Natural killer cell (primary cell): ENCODE results near the gene IVD. TPM values are rescaled to one million over a fixed set of nuclear protein-coding genes. Genes with fewer than 3 reads are reported as not detected.

Source experiments
- ATAC-seq, 3 donors: fragments of 150-1000 bp in 2 of 3; fragments of 200-7000 bp in 1 of 3; cut with Tn5 transposase; 1 replicate in 1 of 3; 2 replicates in 2 of 3; pipeline ENCODE4 v1.10.0; 2021; ENCODE audit warnings: mild to moderate bottlenecking in 2 of 3, moderate library complexity in 2 of 3
- DNase-seq, 2 donors: peaks; one replicate each; pipeline versions ENCODE4 v3.0.0 to v3.0.0-alpha.2; 2013 to 2021; ENCODE audit warnings: mixed read lengths in 1 of 2
- H3K27ac ChIP-seq: one replicate; pipeline ENCODE4 v1.5.1; 2013; ENCODE audit warnings: mild to moderate bottlenecking, low read length
- H3K27me3 ChIP-seq: one replicate; pipeline ENCODE4 v1.6.1; 2013; ENCODE audit warnings: low read length; ENCODE audit not compliant: control insufficient read depth, insufficient read depth
- H3K36me3 ChIP-seq: one replicate; pipeline ENCODE4 v1.6.1; 2013; ENCODE audit warnings: low read length; ENCODE audit not compliant: control insufficient read depth, insufficient read depth
- H3K4me1 ChIP-seq: one replicate; pipeline ENCODE4 v1.6.1; 2013; ENCODE audit warnings: low read length; ENCODE audit not compliant: control insufficient read depth, insufficient read depth
- H3K4me3 ChIP-seq: one replicate; pipeline ENCODE4 v1.5.1; 2013; ENCODE audit warnings: low read length
- H3K9me3 ChIP-seq: one replicate; pipeline ENCODE4 v1.6.1; 2013; ENCODE audit warnings: low read length; ENCODE audit not compliant: control insufficient read depth, insufficient read depth
- H3K27ac Mint-ChIP-seq, 2 donors: one replicate each; pipeline ENCODE4 v1.8.0; 2022; ENCODE audit warnings: mild to moderate bottlenecking in 2 of 2, mixed read lengths in 2 of 2, moderate library complexity in 1 of 2
- H3K27me3 Mint-ChIP-seq, 2 donors: one replicate each; pipeline ENCODE4 v1.8.0; 2022; ENCODE audit warnings: low read depth in 2 of 2, mixed read lengths in 2 of 2
- H3K36me3 Mint-ChIP-seq: one replicate; pipeline ENCODE4 v1.8.0; 2022; ENCODE audit warnings: mixed read lengths
- H3K4me1 Mint-ChIP-seq, 2 donors: one replicate each; pipeline ENCODE4 v1.8.0; 2022; ENCODE audit warnings: mixed read lengths in 2 of 2
- H3K4me3 Mint-ChIP-seq: one replicate; pipeline ENCODE4 v1.8.0; 2022; ENCODE audit warnings: mild to moderate bottlenecking, moderate library complexity, mixed read lengths
- H3K9me3 Mint-ChIP-seq, 2 donors: one replicate each; pipeline ENCODE4 v1.8.0; 2022; ENCODE audit warnings: mixed read lengths in 2 of 2
- CTCF ChIP-seq: fragments of 200-600 bp; IDR thresholded peaks from one replicate; pipeline ENCODE4 v1.8.0; 2022; ENCODE audit warnings: antibody characterized with exemption
- whole genome bisulfite sequencing: methylation state at CpG from one replicate; pipeline ENCODE4 v1.1.7; 2013; ENCODE audit warnings: missing lambda C conversion rate; ENCODE audit not compliant: insufficient coverage; 5-methylcytosine and 5-hydroxymethylcytosine counted together
- intact Hi-C: fragments of 100-400 bp; cut with micrococcal nuclease; formaldehyde crosslinking; loops from one replicate; pipeline ENCODE4 v1.14.2; 2022
- total RNA-seq, 4 donors: library from RNA; stranded (reverse); fragments of 120-200 nt in 1 of 4; gene quantifications; one replicate each; pipeline versions ENCODE4 v1.2.3 to v1.2.4, GENCODE V29; 2013 to 2022

The IVD gene
- total RNA-seq, 3 donors from 2014 or later (not counting 1 experiment from before 2014, with no cell fraction given): 56.2 to 76.8 (median 67.3) TPM

GRCh38 chr15:40425681-40426080, 20.1 kb downstream of the IVD start:
- Histone ChIP-seq H3K9me3 (no peaks in the 10 kb centered on the region), H3K27ac (no peak overlapping the region), H3K27me3 (no peaks in the 10 kb centered on the region), H3K4me1 (peaks cover 6% of the 10 kb centered on the region), H3K4me3 (no peak overlapping the region), H3K36me3 (peaks cover 5% of the 10 kb centered on the region)
- Mint-ChIP-seq H3K9me3 (no peaks in the 10 kb centered on the region), H3K4me3 (no peak overlapping the region), H3K27me3 (no peaks in the 10 kb centered on the region), H3K36me3 (no peaks in the 10 kb centered on the region), H3K27ac (no peak overlapping the region), H3K4me1 (no peaks in the 10 kb centered on the region)
- WGBS: 94% methylated on average over 4 of the region's 5 CpGs
- intact Hi-C loops: no loop called here
- no peak for TF ChIP-seq CTCF
- DNase-seq (no peak), ATAC-seq (no peak)

GRCh38 chr15:40427188-40427587, 21.6 kb downstream of the IVD start:
- intact Hi-C loops: no loop called here
- peaks cover 5% of the 10 kb centered on the region for H3K36me3 ChIP-seq

GRCh38 chr15:40428185-40428584, 22.6 kb downstream of the IVD start:
- no peaks in the 10 kb centered on the region for H3K9me3 Mint-ChIP-seq
- H3K27ac Mint-ChIP-seq: no peak overlapping the region
- DNase-seq: no peak
- no peaks in the 10 kb centered on the region for H3K9me3 ChIP-seq
- H3K4me3 Mint-ChIP-seq: no peak overlapping the region
- H3K27ac ChIP-seq: no peak overlapping the region
- H3K36me3 Mint-ChIP-seq: no peaks in the 10 kb centered on the region
- no peak for ATAC-seq
- no peaks in the 10 kb centered on the region for H3K27me3 Mint-ChIP-seq
- intact Hi-C loops: no loop called here
- H3K4me1 ChIP-seq: peaks cover 6% of the 10 kb centered on the region
- no peak overlapping the region for H3K4me3 ChIP-seq
- no peak for TF ChIP-seq CTCF
- 95% methylated on average over 2 of the region's 4 CpGs for WGBS
- peaks cover 0 to 5% of the 10 kb centered on the region in 2 donors for H3K4me1 Mint-ChIP-seq
- H3K27me3 ChIP-seq: no peaks in the 10 kb centered on the region
- H3K36me3 ChIP-seq: peaks cover 5% of the 10 kb centered on the region

More at GRCh38 chr15:40427188-40427587, 21.6 kb downstream of the IVD start:
- no peaks in the 10 kb centered on the region for H3K27me3 Mint-ChIP-seq
- H3K9me3 Mint-ChIP-seq: no peaks in the 10 kb centered on the region
- Histone ChIP-seq H3K4me1 (peaks cover under 1% of the 10 kb centered on the region), H3K4me3 (no peak overlapping the region), H3K27ac (no peak overlapping the region), H3K27me3 (no peaks in the 10 kb centered on the region), H3K9me3 (no peaks in the 10 kb centered on the region)
- H3K4me3 Mint-ChIP-seq: no peak overlapping the region
- no peaks in the 10 kb centered on the region for H3K36me3 Mint-ChIP-seq
- no peak for ATAC-seq
- H3K4me1 Mint-ChIP-seq: peaks cover 0 to under 1% of the 10 kb centered on the region in 2 donors
- WGBS: 92% methylated on average over 9 of the region's 9 CpGs
- TF ChIP-seq CTCF: no peak
- H3K27ac Mint-ChIP-seq: no peak overlapping the region
- DNase-seq: no peak

- TF ChIP-seq CTCF: no peak
- H3K27me3 Mint-ChIP-seq: peaks cover 0 to under 1% of the 10 kb centered on the region in 2 donors
These were observed 23.6 kb downstream of the IVD start for GRCh38 chr15:40429068-40429710.

More at GRCh38 chr15:40429068-40429710, 23.6 kb downstream of the IVD start:
- Histone ChIP-seq H3K27me3 (no peaks in the 10 kb centered on the region), H3K27ac (no peak overlapping the region), H3K36me3 (peaks cover 5% of the 10 kb centered on the region), H3K4me3 (no peak overlapping the region), H3K9me3 (no peaks in the 10 kb centered on the region), H3K4me1 (peaks cover 6% of the 10 kb centered on the region)
- 93% methylated on average over 10 of the region's 10 CpGs for WGBS
- no peak overlapping the region for H3K4me3 Mint-ChIP-seq
- ATAC-seq (no peak), DNase-seq (no peak)
- H3K27ac Mint-ChIP-seq: no peak overlapping the region
- H3K36me3 Mint-ChIP-seq: no peaks in the 10 kb centered on the region
- no peaks in the 10 kb centered on the region for H3K9me3 Mint-ChIP-seq
- intact Hi-C loops: no loop called here
- peaks cover 2 to 5% of the 10 kb centered on the region in 2 donors for H3K4me1 Mint-ChIP-seq
